Muscle of leg (tissue), 11 donors: ENCODE data around the gene MOSMO. TPM values are rescaled to one million over a fixed set of nuclear protein-coding genes. Genes with fewer than 3 reads are reported as not detected.
"Not testable (repeated sequence)": the region's sequence is repeated elsewhere in the genome, so short reads cannot be mapped to it uniquely, and the experiment has no call there.

Experiments used
- DNase-seq: peaks from one replicate; pipeline ENCODE4 v3.0.0; 2013
- H3K27ac ChIP-seq: one replicate; pipeline ENCODE4 v1.5.1; 2013; ENCODE audit warnings: mild to moderate bottlenecking, low read length, control low read depth
- H3K27me3 ChIP-seq: one replicate; pipeline ENCODE4 v1.6.1; 2013; ENCODE audit warnings: low read length; ENCODE audit not compliant: control insufficient read depth, insufficient read depth
- H3K36me3 ChIP-seq: one replicate; pipeline ENCODE4 v1.6.1; 2013; ENCODE audit warnings: low read length; ENCODE audit not compliant: control insufficient read depth, insufficient read depth
- H3K4me1 ChIP-seq: one replicate; pipeline ENCODE4 v1.6.1; 2013; ENCODE audit warnings: low read length; ENCODE audit not compliant: control insufficient read depth, insufficient read depth
- H3K4me3 ChIP-seq: one replicate; pipeline ENCODE4 v1.5.1; 2013; ENCODE audit warnings: low read length, control low read depth
- H3K9me3 ChIP-seq: replicated peaks from 2 replicates; pipeline ENCODE4 v1.6.1; 2013; ENCODE audit warnings: low read depth, low read length; ENCODE audit not compliant: control insufficient read depth
- WGBS: methylation state at CpG from one replicate; pipeline ENCODE4 v1.1.5; 2013; ENCODE audit warnings: missing lambda C conversion rate; ENCODE audit not compliant: insufficient coverage; 5-methylcytosine and 5-hydroxymethylcytosine counted together
- polyA plus RNA-seq, 8 donors: library from polyadenylated mRNA; unstranded; fragments of 120-200 nt; gene quantifications; one replicate each; pipeline versions ENCODE4 v1.2.1 to v1.2.3, GENCODE V29; 2013; ENCODE audit warnings: inconsistent platforms in 1 of 8, low replicate concordance in 1 of 8; ENCODE audit not compliant: insufficient read length in 8 of 8, insufficient read depth in 1 of 8
- total RNA-seq: library from RNA; stranded (reverse); fragments of 120-200 nt; gene quantifications from one replicate; pipeline ENCODE4 v1.2.4, GENCODE V29; 2013

Gene MOSMO
- total and polyA plus RNA-seq, 9 donors: 9.0 to 15.8 (median 12.0) TPM

GRCh38 chr16:22030087-22030812, 22.3 kb downstream of the MOSMO start:
- Histone ChIP-seq H3K36me3 (no peaks in the 10 kb centered on the region), H3K27me3 (no peaks in the 10 kb centered on the region), H3K4me1 (no peaks in the 10 kb centered on the region), H3K4me3 (no peak overlapping the region), H3K27ac (no peak overlapping the region), H3K9me3 (no peaks in the 10 kb centered on the region)
- no peak for DNase-seq
- 89% methylated on average over 5 of the region's 6 CpGs for WGBS

- no peak overlapping the region for H3K4me3 ChIP-seq
- DNase-seq: no peak
- H3K4me1 ChIP-seq: no peaks in the 10 kb centered on the region
- WGBS: no CpG with 5 or more reads among the region's 2 CpGs
- no peak overlapping the region for H3K27ac ChIP-seq
- no peaks in the 10 kb centered on the region for H3K27me3 ChIP-seq
- no peaks in the 10 kb centered on the region for H3K9me3 ChIP-seq
- no peaks in the 10 kb centered on the region for H3K36me3 ChIP-seq
Observed at GRCh38 chr16:22031483-22032083, 23.7 kb downstream of the MOSMO start.

- Histone ChIP-seq H3K27me3 (no peaks in the 10 kb centered on the region), H3K36me3 (peaks cover 4% of the 10 kb centered on the region), H3K9me3 (no peaks in the 10 kb centered on the region), H3K4me3 (no peak overlapping the region), H3K4me1 (no peaks in the 10 kb centered on the region), H3K27ac (no peak overlapping the region)
- no peak for DNase-seq
- WGBS: 100% methylated on average over 1 of the region's 3 CpGs
Observed at GRCh38 chr16:22034503-22034902, 26.6 kb downstream of the MOSMO start.

- no CpG with 5 or more reads among the region's 2 CpGs for WGBS
- H3K27me3 ChIP-seq: no peaks in the 10 kb centered on the region
- H3K27ac ChIP-seq: no peak overlapping the region
- H3K36me3 ChIP-seq: peaks cover 4% of the 10 kb centered on the region
- H3K4me3 ChIP-seq: no peak overlapping the region
- no peaks in the 10 kb centered on the region for H3K4me1 ChIP-seq
- no peak for DNase-seq
- H3K9me3 ChIP-seq: no peaks in the 10 kb centered on the region
Observed at GRCh38 chr16:22035153-22035552, 27.2 kb downstream of the MOSMO start.

GRCh38 chr16:22043882-22044281, 36.0 kb downstream of the MOSMO start:
- not testable (repeated sequence) for H3K4me1 ChIP-seq, H3K27me3 ChIP-seq, H3K4me3 ChIP-seq, H3K9me3 ChIP-seq, DNase-seq, H3K27ac ChIP-seq, H3K36me3 ChIP-seq
- WGBS: no CpG with 5 or more reads among the region's 3 CpGs

GRCh38 chr16:22045888-22046287, 38.0 kb downstream of the MOSMO start:
- DNase-seq: peak; percentile 15

GRCh38 chr16:22050963-22051362, 43.1 kb downstream of the MOSMO start:
- 90% methylated on average over 3 of the region's 4 CpGs for WGBS
- no peak overlapping the region for H3K4me3 ChIP-seq

More at GRCh38 chr16:22045888-22046287, 38.0 kb downstream of the MOSMO start:
- not testable (repeated sequence) for H3K9me3 ChIP-seq, H3K4me3 ChIP-seq, H3K4me1 ChIP-seq, H3K27me3 ChIP-seq, H3K27ac ChIP-seq, H3K36me3 ChIP-seq
- no CpG with 5 or more reads among the region's 5 CpGs for WGBS

GRCh38 chr16:22052980-22053379, 45.1 kb downstream of the MOSMO start:
- Histone ChIP-seq H3K36me3 (no peaks in the 10 kb centered on the region), H3K4me3 (no peak overlapping the region), H3K9me3 (no peaks in the 10 kb centered on the region), H3K27ac (no peak overlapping the region), H3K4me1 (no peaks in the 10 kb centered on the region), H3K27me3 (no peaks in the 10 kb centered on the region)
- 100% methylated on average over 1 of the region's 6 CpGs for WGBS
- DNase-seq: no peak

More at GRCh38 chr16:22050963-22051362, 43.1 kb downstream of the MOSMO start:
- Histone ChIP-seq H3K4me1 (no peaks in the 10 kb centered on the region), H3K9me3 (no peaks in the 10 kb centered on the region), H3K27ac (no peak overlapping the region), H3K27me3 (no peaks in the 10 kb centered on the region), H3K36me3 (no peaks in the 10 kb centered on the region)
- no peak for DNase-seq

- Histone ChIP-seq H3K9me3 (no peaks in the 10 kb centered on the region), H3K4me1 (no peaks in the 10 kb centered on the region), H3K27me3 (no peaks in the 10 kb centered on the region), H3K4me3 (no peak overlapping the region), H3K36me3 (no peaks in the 10 kb centered on the region), H3K27ac (no peak overlapping the region)
- DNase-seq: no peak
- 100% methylated on average over 1 of the region's 4 CpGs for WGBS
Observed at GRCh38 chr16:22053921-22054341, 46.0 kb downstream of the MOSMO start.

GRCh38 chr16:22054847-22055590, 47.1 kb downstream of the MOSMO start:
- 100% methylated on average over 1 of the region's 5 CpGs for WGBS
- Histone ChIP-seq H3K9me3 (no peaks in the 10 kb centered on the region), H3K4me1 (no peaks in the 10 kb centered on the region)

More at GRCh38 chr16:22054847-22055590, 47.1 kb downstream of the MOSMO start:
- DNase-seq: no peak
- Histone ChIP-seq H3K27ac (no peak overlapping the region), H3K4me3 (no peak overlapping the region), H3K27me3 (no peaks in the 10 kb centered on the region), H3K36me3 (no peaks in the 10 kb centered on the region)
